CD14-positive monocyte (primary cell): Measurements from ENCODE around the gene SERPINE1. TPM values are rescaled to one million over a fixed set of nuclear protein-coding genes. Genes with fewer than 3 reads are reported as not detected.
A peak's percentile ranks its signal among the peaks of the same experiment; 100 is the strongest.

Experiments used
- DNase-seq, 3 donors: peaks; one replicate each; pipeline ENCODE4 v3.0.0-alpha.2; 2011 to 2022
- H2AFZ ChIP-seq: 2 replicates; pipeline ENCODE4 v1.6.0; 2012; ENCODE audit warnings: mild to moderate bottlenecking, low read depth, low read length, inconsistent platforms; ENCODE audit not compliant: insufficient read depth, poor library complexity, severe bottlenecking
- H3K27ac ChIP-seq, 2 donors: 1 replicate in 1 of 2; 2 replicates in 1 of 2; pipeline ENCODE4 v1.5.1; 2012 to 2013; ENCODE audit warnings: low read length in 2 of 2, control low read depth in 1 of 2, inconsistent platforms in 1 of 2, low read depth in 1 of 2, mild to moderate bottlenecking in 1 of 2
- H3K27me3 ChIP-seq, 2 donors: one replicate each; pipeline versions ENCODE4 v1.6.0 to v1.6.1; 2011 to 2013; ENCODE audit warnings: low read length in 2 of 2; ENCODE audit not compliant: control insufficient read depth in 2 of 2, insufficient read depth in 2 of 2
- H3K36me3 ChIP-seq, 2 donors: replicated peaks in 1 of 2; 1 replicate in 1 of 2; 2 replicates in 1 of 2; pipeline versions ENCODE4 v1.5.1 to v1.6.1; 2012 to 2013; ENCODE audit warnings: low read length in 2 of 2, control low read depth in 1 of 2, inconsistent platforms in 1 of 2, mild to moderate bottlenecking in 1 of 2; ENCODE audit not compliant: insufficient read depth in 2 of 2, control insufficient read depth in 1 of 2
- H3K4me1 ChIP-seq, 2 donors: 1 replicate in 1 of 2; 2 replicates in 1 of 2; pipeline versions ENCODE4 v1.5.1 to v1.6.1; 2012 to 2013; ENCODE audit warnings: low read length in 2 of 2, control low read depth in 1 of 2, inconsistent platforms in 1 of 2, mild to moderate bottlenecking in 1 of 2, moderate library complexity in 1 of 2; ENCODE audit not compliant: insufficient read depth in 2 of 2, control insufficient read depth in 1 of 2
- H3K4me2 ChIP-seq: replicated peaks from 2 replicates; pipeline ENCODE3; 2012; ENCODE audit warnings: low read length, moderate library complexity, mild to moderate bottlenecking; ENCODE audit not compliant: poor library complexity, severe bottlenecking; ENCODE audit errors: extremely low read depth
- H3K4me3 ChIP-seq, 3 experiments: fragments of 200-600 bp in 1 of 3; sonication (generic) in 1 of 3; replicated peaks in 1 of 3; 1 replicate in 2 of 3; 2 replicates in 1 of 3; pipeline ENCODE4 v1.5.1; 2011 to 2013; ENCODE audit warnings: low read length in 3 of 3, mild to moderate bottlenecking in 3 of 3, control low read depth in 2 of 3, low read depth in 2 of 3, inconsistent platforms in 1 of 3, moderate library complexity in 1 of 3
- H3K79me2 ChIP-seq: 2 replicates; pipeline ENCODE4 v1.6.0; 2012; ENCODE audit warnings: mild to moderate bottlenecking, control low read depth, inconsistent platforms, low read length, moderate library complexity; ENCODE audit not compliant: insufficient read depth
- H3K9ac ChIP-seq: 2 replicates; pipeline ENCODE4 v1.6.0; 2017; ENCODE audit warnings: low read length, mild to moderate bottlenecking; ENCODE audit not compliant: insufficient read depth, poor library complexity, severe bottlenecking
- H3K9me3 ChIP-seq, 2 donors: replicated peaks in 1 of 2; 1 replicate in 1 of 2; 2 replicates in 1 of 2; pipeline versions ENCODE4 v1.5.1 to v1.6.1; 2012 to 2013; ENCODE audit warnings: low read length in 2 of 2, control low read depth in 1 of 2; ENCODE audit not compliant: control insufficient read depth in 1 of 2, insufficient read depth in 1 of 2
- H4K20me1 ChIP-seq: 2 replicates; pipeline ENCODE4 v1.6.0; 2012; ENCODE audit warnings: mild to moderate bottlenecking, low read length, control low read depth, moderate library complexity; ENCODE audit not compliant: insufficient read depth
- H3K27ac Mint-ChIP-seq, 7 donors: one replicate each; pipeline ENCODE4 v1.8.0; 2020; ENCODE audit warnings: mild to moderate bottlenecking in 7 of 7, mixed read lengths in 7 of 7, moderate library complexity in 6 of 7, inconsistent platforms in 2 of 7
- H3K27me3 Mint-ChIP-seq, 3 donors: one replicate each; pipeline ENCODE4 v1.8.0; 2021 to 2022; ENCODE audit warnings: low read depth in 3 of 3, mild to moderate bottlenecking in 3 of 3, mixed read lengths in 3 of 3, moderate library complexity in 3 of 3, inconsistent platforms in 1 of 3
- H3K36me3 Mint-ChIP-seq, 2 donors: one replicate each; pipeline ENCODE4 v1.8.0; 2020; ENCODE audit warnings: mixed read lengths in 2 of 2, inconsistent platforms in 1 of 2, mild to moderate bottlenecking in 1 of 2
- H3K4me1 Mint-ChIP-seq: one replicate; pipeline ENCODE4 v1.8.0; 2020; ENCODE audit warnings: mild to moderate bottlenecking, mixed read lengths
- H3K4me3 Mint-ChIP-seq, 2 donors: one replicate each; pipeline ENCODE4 v1.8.0; 2020; ENCODE audit warnings: mild to moderate bottlenecking in 2 of 2, mixed read lengths in 2 of 2, moderate library complexity in 1 of 2
- H3K9me3 Mint-ChIP-seq, 7 donors: one replicate each; pipeline ENCODE4 v1.8.0; 2020 to 2022; ENCODE audit warnings: mixed read lengths in 7 of 7, mild to moderate bottlenecking in 6 of 7, moderate library complexity in 6 of 7, inconsistent platforms in 2 of 7
- WGBS: methylation state at CpG from one replicate; pipeline ENCODE4 v1.1.5; 2013; ENCODE audit warnings: missing lambda C conversion rate; ENCODE audit not compliant: insufficient coverage; 5-methylcytosine and 5-hydroxymethylcytosine counted together
- intact Hi-C, 2 donors: fragments of 100-400 bp; cut with micrococcal nuclease; formaldehyde crosslinking; loops; one replicate each; pipeline versions ENCODE4 v1.15.0 to v1.15.1; 2023
- polyA plus RNA-seq, 3 donors: library from polyadenylated mRNA; depleted of rRNA in 1 of 3; unstranded in 2 of 3; stranded (reverse) in 1 of 3; fragments of 300-500 nt in 2 of 3; fragments of >200 nt in 1 of 3; fragmentation: Illumina TruSeq in 2 of 3; gene quantifications; 1 replicate in 2 of 3; 2 replicates in 1 of 3; pipeline ENCODE4 v1.2.3, GENCODE V29; 2012 to 2021
- TF ChIP-seq, protein P1 (sequence below): fragments of 200-600 bp; IDR thresholded peaks from one replicate; pipeline ENCODE4 v1.8.0; 2022; ENCODE audit warnings: antibody characterized with exemption, mild to moderate bottlenecking

Gene SERPINE1
- polyA plus RNA-seq, 3 donors, result 0.07 to 0.21 (median 0.16) TPM

DNA sequence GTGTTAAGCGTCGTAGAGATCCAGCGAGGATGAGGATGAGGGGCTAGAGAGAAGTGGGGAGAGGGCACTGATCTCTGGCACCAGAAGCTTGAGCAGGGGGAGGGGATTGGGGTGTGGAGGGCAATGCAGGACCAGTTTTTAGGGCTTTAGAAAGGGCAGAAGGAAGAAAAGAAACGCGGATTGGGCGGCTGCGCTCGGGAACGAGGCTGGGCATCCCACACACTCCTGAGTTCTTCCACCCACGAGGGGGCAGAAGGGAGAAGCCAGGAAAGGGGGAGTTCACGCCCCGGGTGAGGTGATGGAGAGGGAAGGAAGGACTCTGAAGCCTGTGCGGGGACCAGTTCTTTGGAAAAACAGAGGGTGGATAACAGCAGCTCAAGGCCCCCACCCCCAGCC lies 44.5 kb downstream of the SERPINE1 start:
- H3K4me2 ChIP-seq, result no peak overlapping the region
- DNase-seq, result no peak
- peaks cover 78 to 99% of the 10 kb centered on the region in 2 donors for H3K27me3 ChIP-seq
- intact Hi-C loops, result loop anchor here in 1 of 2 donors (2.0 kb wide), 1 partner anchor 13 kb away; no protein-coding TSS in a partner anchor
- peaks cover 98 to 100% (median 98%) of the 10 kb centered on the region in 3 donors for H3K27me3 Mint-ChIP-seq
- H3K4me1 ChIP-seq, result peaks cover 41 to 48% of the 10 kb centered on the region in 2 donors
- peak overlapping the region in 1 of 7 donors; percentile 38 for H3K27ac Mint-ChIP-seq
- TF ChIP-seq, protein P1, sequence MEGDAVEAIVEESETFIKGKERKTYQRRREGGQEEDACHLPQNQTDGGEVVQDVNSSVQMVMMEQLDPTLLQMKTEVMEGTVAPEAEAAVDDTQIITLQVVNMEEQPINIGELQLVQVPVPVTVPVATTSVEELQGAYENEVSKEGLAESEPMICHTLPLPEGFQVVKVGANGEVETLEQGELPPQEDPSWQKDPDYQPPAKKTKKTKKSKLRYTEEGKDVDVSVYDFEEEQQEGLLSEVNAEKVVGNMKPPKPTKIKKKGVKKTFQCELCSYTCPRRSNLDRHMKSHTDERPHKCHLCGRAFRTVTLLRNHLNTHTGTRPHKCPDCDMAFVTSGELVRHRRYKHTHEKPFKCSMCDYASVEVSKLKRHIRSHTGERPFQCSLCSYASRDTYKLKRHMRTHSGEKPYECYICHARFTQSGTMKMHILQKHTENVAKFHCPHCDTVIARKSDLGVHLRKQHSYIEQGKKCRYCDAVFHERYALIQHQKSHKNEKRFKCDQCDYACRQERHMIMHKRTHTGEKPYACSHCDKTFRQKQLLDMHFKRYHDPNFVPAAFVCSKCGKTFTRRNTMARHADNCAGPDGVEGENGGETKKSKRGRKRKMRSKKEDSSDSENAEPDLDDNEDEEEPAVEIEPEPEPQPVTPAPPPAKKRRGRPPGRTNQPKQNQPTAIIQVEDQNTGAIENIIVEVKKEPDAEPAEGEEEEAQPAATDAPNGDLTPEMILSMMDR, result no peak
- H3K4me3 Mint-ChIP-seq, result peak overlapping the region in 1 of 2 donors; percentile 88
- no peaks in the 10 kb centered on the region for H3K36me3 ChIP-seq
- peaks cover 10 to 31% of the 10 kb centered on the region in 2 donors for H3K36me3 Mint-ChIP-seq
- H3K27ac ChIP-seq, result no peak overlapping the region
- H3K79me2 ChIP-seq, result no peaks in the 10 kb centered on the region
- H3K4me3 ChIP-seq, result no peak overlapping the region
- H2AFZ ChIP-seq, result no peak overlapping the region
- H3K9me3 Mint-ChIP-seq, result peaks cover 6 to 53% (median 28%) of the 10 kb centered on the region in 7 donors
- WGBS, result 8% methylated on average over 2 of the region's 13 CpGs
- peaks cover 5 to 39% of the 10 kb centered on the region in 2 donors for H3K9me3 ChIP-seq
- peaks cover 60% of the 10 kb centered on the region for H3K4me1 Mint-ChIP-seq
- no peak overlapping the region for H3K9ac ChIP-seq
- no peaks in the 10 kb centered on the region for H4K20me1 ChIP-seq

DNA sequence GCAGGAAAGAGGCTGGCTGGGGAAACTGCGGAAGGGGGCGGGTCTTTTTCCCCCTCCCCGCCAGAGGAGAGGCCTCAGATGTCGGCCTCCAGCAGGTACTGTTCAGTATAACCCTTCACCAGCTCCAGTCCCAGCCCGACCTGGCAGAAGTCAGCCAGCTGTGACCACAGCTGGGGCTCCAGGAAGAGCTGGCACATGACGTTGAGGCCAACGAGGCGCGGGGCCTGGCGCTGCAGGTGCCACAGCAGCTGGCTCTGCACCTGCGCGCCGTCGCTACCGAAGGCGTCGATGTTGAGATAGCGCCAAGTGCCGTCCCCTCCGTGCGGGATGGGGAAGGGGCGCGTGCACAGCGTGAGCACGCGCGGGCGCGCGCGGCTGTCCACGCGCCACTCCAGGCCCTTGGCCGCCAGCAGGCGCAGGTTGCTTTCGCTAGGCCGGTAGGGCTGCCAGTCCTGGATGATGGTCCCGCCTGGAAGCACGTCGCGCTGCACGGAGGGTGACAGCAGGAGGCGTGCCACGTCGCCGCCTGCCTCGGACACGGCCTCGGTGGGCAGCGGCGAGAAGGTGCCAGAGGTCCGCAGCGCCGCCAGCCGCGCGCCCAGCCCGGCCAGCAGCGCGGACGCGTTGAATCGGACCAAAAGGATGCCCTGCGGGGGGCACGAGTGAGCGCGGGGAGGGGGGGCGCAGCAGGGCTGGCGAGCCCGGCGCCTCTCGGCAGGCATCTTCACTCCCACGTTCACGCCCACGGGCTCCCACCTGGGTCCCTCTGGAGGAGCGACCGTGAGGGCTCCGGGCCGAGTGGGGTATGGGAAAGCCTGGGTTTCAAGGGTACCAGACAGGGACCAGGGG lies 45.3 kb downstream of the SERPINE1 start:
- Histone ChIP-seq H3K4me2 (no peak overlapping the region), H4K20me1 (no peaks in the 10 kb centered on the region), H2AFZ (no peak overlapping the region), H3K4me3 (no peak overlapping the region), H3K9me3 (peaks cover 5 to 39% of the 10 kb centered on the region in 2 donors), H3K27ac (no peak overlapping the region), H3K9ac (no peak overlapping the region), H3K4me1 (peaks cover 41 to 48% of the 10 kb centered on the region in 2 donors), H3K36me3 (no peaks in the 10 kb centered on the region), H3K79me2 (no peaks in the 10 kb centered on the region), H3K27me3 (peaks cover 81 to 100% of the 10 kb centered on the region in 2 donors)
- DNase-seq, result no peak
- H3K4me3 Mint-ChIP-seq, result peak overlapping the region in 1 of 2 donors; percentile 88
- H3K4me1 Mint-ChIP-seq, result peaks cover 56% of the 10 kb centered on the region
- H3K36me3 Mint-ChIP-seq, result peaks cover 10 to 30% of the 10 kb centered on the region in 2 donors
- intact Hi-C loops, result no loop called here
- TF ChIP-seq, protein P1, result no peak
- H3K9me3 Mint-ChIP-seq, result peaks cover 6 to 53% (median 28%) of the 10 kb centered on the region in 7 donors
- peaks cover 98 to 100% (median 99%) of the 10 kb centered on the region in 3 donors for H3K27me3 Mint-ChIP-seq
- WGBS, result under 1% methylated on average over 76 of the region's 79 CpGs
- peak overlapping the region in 1 of 7 donors; percentile 17 for H3K27ac Mint-ChIP-seq
